Liver (tissue), 9 donors: ENCODE results near the gene ARHGAP23. TPM values are rescaled to one million over a fixed set of nuclear protein-coding genes. Genes with fewer than 3 reads are reported as not detected.

Experiments
- DNase-seq: peaks from one replicate; pipeline ENCODE4 v3.0.0-alpha.2; 2017; ENCODE audit warnings: low spot score
- H3K27ac ChIP-seq, 2 donors: one replicate each; pipeline ENCODE4 v1.7.0; 2013; ENCODE audit warnings: inconsistent platforms in 2 of 2, low read length in 2 of 2, control low read depth in 1 of 2, low read depth in 1 of 2, mild to moderate bottlenecking in 1 of 2
- H3K27me3 ChIP-seq, 4 donors: one replicate each; pipeline versions ENCODE4 v1.6.1 to v1.7.0; 2013; ENCODE audit warnings: low read length in 3 of 4, inconsistent platforms in 1 of 4, mild to moderate bottlenecking in 1 of 4, moderate library complexity in 1 of 4; ENCODE audit not compliant: control insufficient read depth in 4 of 4, insufficient read depth in 4 of 4
- H3K36me3 ChIP-seq, 4 donors: one replicate each; pipeline versions ENCODE4 v1.6.1 to v1.7.0; 2013; ENCODE audit warnings: low read length in 3 of 4, mild to moderate bottlenecking in 3 of 4, low read depth in 1 of 4, moderate library complexity in 1 of 4; ENCODE audit not compliant: control insufficient read depth in 4 of 4, insufficient read depth in 3 of 4
- H3K4me1 ChIP-seq, 4 donors: one replicate each; pipeline versions ENCODE4 v1.6.1 to v1.7.0; 2013; ENCODE audit warnings: low read length in 3 of 4, mild to moderate bottlenecking in 3 of 4, moderate library complexity in 1 of 4; ENCODE audit not compliant: control insufficient read depth in 4 of 4, insufficient read depth in 4 of 4
- H3K4me3 ChIP-seq, 3 donors: one replicate each; pipeline versions ENCODE4 v1.6.1 to v1.7.0; 2013; ENCODE audit warnings: low read length in 3 of 3, control low read depth in 1 of 3, low read depth in 1 of 3, mild to moderate bottlenecking in 1 of 3
- H3K9ac ChIP-seq, 2 donors: one replicate each; pipeline ENCODE4 v1.7.0; 2013; ENCODE audit warnings: low read length in 2 of 2, mild to moderate bottlenecking in 2 of 2, moderate library complexity in 2 of 2, control low read depth in 1 of 2, low read depth in 1 of 2
- H3K9me3 ChIP-seq, 4 donors: one replicate each; pipeline versions ENCODE4 v1.6.1 to v1.7.0; 2013; ENCODE audit warnings: low read length in 3 of 4; ENCODE audit not compliant: control insufficient read depth in 4 of 4
- FOXA2 ChIP-seq: IDR thresholded peaks from 2 replicates; pipeline ENCODE4 v1.6.1; 2016; ENCODE audit warnings: antibody characterized with exemption
- GABPA ChIP-seq, 2 donors: IDR thresholded peaks in 1 of 2; conservative IDR thresholded peaks in 1 of 2; 2 replicates each; pipeline ENCODE4 v1.6.1; 2016; ENCODE audit warnings: antibody characterized with exemption in 2 of 2, mild to moderate bottlenecking in 1 of 2, moderate library complexity in 1 of 2
- HNF4A ChIP-seq, 2 donors: conservative IDR thresholded peaks; 2 replicates each; pipeline ENCODE4 v1.6.1; 2016; ENCODE audit warnings: antibody characterized with exemption in 2 of 2, mild to moderate bottlenecking in 2 of 2
- JUND ChIP-seq, 2 donors: IDR thresholded peaks; 2 replicates each; pipeline ENCODE4 v1.6.1; 2016; ENCODE audit warnings: antibody characterized with exemption in 2 of 2
- NR2F2 ChIP-seq: IDR thresholded peaks from 2 replicates; pipeline ENCODE4 v1.6.1; 2016; ENCODE audit warnings: antibody characterized with exemption
- RAD21 ChIP-seq, 2 donors: IDR thresholded peaks; 2 replicates each; pipeline ENCODE4 v1.6.1; 2016; ENCODE audit warnings: antibody characterized with exemption in 2 of 2, mild to moderate bottlenecking in 2 of 2
- RXRA ChIP-seq, 2 donors: IDR thresholded peaks; 2 replicates each; pipeline ENCODE4 v1.6.1; 2017 to 2018; ENCODE audit warnings: antibody characterized with exemption in 2 of 2, mild to moderate bottlenecking in 1 of 2
- TAF1 ChIP-seq: conservative IDR thresholded peaks from 2 replicates; pipeline ENCODE4 v1.6.1; 2016; ENCODE audit warnings: antibody characterized with exemption, mild to moderate bottlenecking
- YY1 ChIP-seq: IDR thresholded peaks from 2 replicates; pipeline ENCODE4 v1.6.1; 2016; ENCODE audit warnings: antibody characterized with exemption, mild to moderate bottlenecking
- WGBS: extraction: QIAGEN DNeasy Blood & Tissue Kit; methylation state at CpG from one replicate; pipeline ENCODE4 v1.1.7; 2013; 5-methylcytosine and 5-hydroxymethylcytosine counted together
- polyA plus RNA-seq, 2 donors: library from polyadenylated mRNA; stranded (reverse) in 1 of 2; unstranded in 1 of 2; fragments of 200-250 nt in 1 of 2; fragments of >200 nt in 1 of 2; fragmentation: Nextera tagmentation in 1 of 2; extraction: Ambion mirVana in 1 of 2; gene quantifications; one replicate each; pipeline versions ENCODE4 v1.2.1 to v1.2.3, GENCODE V29; 2013 to 2015
- total RNA-seq, 2 donors: library from RNA; depleted of rRNA; stranded (reverse); fragments of >200 nt; gene quantifications; one replicate each; pipeline ENCODE4 v1.2.3, GENCODE V29; 2014
- TF ChIP-seq, protein P1 (sequence below): fragments of 150-350 bp; IDR thresholded peaks from 2 replicates; pipeline ENCODE4 v1.5.1; 2017; ENCODE audit warnings: improper control_type of control experiment, low read depth, low read length; ENCODE audit not compliant: missing input control
- TF ChIP-seq, protein P2 (sequence below): IDR thresholded peaks from 2 replicates; pipeline ENCODE4 v1.6.1; 2016; ENCODE audit warnings: antibody characterized with exemption
- TF ChIP-seq, protein P3 (sequence below): IDR thresholded peaks from 2 replicates; pipeline ENCODE4 v1.6.1; 2016; ENCODE audit warnings: antibody characterized with exemption
- TF ChIP-seq, protein P4 (sequence below): IDR thresholded peaks from 2 replicates; pipeline ENCODE4 v1.6.1; 2016; ENCODE audit warnings: antibody characterized with exemption, mild to moderate bottlenecking
- donor health status: healthy.
- donor health status: healthy.
- donor health status: healthy.
- donor health status: healthy.
- donor health status: healthy.

The ARHGAP23 gene, protein sequence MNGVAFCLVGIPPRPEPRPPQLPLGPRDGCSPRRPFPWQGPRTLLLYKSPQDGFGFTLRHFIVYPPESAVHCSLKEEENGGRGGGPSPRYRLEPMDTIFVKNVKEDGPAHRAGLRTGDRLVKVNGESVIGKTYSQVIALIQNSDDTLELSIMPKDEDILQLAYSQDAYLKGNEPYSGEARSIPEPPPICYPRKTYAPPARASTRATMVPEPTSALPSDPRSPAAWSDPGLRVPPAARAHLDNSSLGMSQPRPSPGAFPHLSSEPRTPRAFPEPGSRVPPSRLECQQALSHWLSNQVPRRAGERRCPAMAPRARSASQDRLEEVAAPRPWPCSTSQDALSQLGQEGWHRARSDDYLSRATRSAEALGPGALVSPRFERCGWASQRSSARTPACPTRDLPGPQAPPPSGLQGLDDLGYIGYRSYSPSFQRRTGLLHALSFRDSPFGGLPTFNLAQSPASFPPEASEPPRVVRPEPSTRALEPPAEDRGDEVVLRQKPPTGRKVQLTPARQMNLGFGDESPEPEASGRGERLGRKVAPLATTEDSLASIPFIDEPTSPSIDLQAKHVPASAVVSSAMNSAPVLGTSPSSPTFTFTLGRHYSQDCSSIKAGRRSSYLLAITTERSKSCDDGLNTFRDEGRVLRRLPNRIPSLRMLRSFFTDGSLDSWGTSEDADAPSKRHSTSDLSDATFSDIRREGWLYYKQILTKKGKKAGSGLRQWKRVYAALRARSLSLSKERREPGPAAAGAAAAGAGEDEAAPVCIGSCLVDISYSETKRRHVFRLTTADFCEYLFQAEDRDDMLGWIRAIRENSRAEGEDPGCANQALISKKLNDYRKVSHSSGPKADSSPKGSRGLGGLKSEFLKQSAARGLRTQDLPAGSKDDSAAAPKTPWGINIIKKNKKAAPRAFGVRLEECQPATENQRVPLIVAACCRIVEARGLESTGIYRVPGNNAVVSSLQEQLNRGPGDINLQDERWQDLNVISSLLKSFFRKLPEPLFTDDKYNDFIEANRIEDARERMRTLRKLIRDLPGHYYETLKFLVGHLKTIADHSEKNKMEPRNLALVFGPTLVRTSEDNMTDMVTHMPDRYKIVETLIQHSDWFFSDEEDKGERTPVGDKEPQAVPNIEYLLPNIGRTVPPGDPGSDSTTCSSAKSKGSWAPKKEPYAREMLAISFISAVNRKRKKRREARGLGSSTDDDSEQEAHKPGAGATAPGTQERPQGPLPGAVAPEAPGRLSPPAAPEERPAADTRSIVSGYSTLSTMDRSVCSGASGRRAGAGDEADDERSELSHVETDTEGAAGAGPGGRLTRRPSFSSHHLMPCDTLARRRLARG (N-terminal part only)
- total RNA-seq (10 to 100 TPM in 1 of 2 donors, 1 to 10 TPM in 1; 6.4 to 31.8 TPM), polyA plus RNA-seq (1 to 10 TPM in 1 of 2 donors, under 1 TPM in 1; 0.28 to 2.7 TPM)

DNA sequence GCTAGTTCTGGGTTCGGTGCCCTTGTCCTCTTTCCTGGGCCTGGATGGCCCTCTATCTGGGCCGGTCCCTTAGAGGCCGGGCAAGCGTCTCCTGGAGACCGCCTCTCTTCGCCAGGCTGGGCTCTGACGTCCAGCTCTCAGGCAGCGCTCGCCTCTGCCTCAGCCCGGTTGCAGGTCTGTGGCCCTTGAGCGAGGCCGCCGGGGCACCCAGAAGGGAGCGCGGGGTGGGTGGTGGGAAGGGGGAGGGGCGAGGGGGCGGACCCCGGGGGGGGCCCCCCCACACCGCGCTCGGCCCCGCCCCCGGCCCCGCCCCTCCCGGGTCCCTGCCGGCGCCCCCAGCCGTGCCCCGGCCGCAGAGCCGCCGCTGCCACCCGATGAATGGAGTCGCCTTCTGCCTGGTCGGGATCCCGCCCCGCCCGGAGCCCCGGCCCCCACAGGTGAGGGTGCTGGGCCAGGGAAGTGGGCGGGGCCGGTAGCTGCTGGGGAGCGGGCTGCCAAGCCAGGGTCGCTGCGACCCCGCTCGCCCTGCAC is at the start of gene ARHGAP23:
Gene ARHGAP23, plus strand, starts transcription at position 353 of the 531 bp plus-strand sequence. Its CDS starts 22 bp downstream, at position 375.
- WGBS = under 1% methylated on average over 46 of the region's 46 CpGs
- Histone ChIP-seq H3K36me3 (no peaks in the 10 kb centered on the region), H3K4me1 (peaks cover 6 to 11% (median 7%) of the 10 kb centered on the region in 4 donors), H3K4me3 (peak within 1 kb of the TSS; percentile 54 to 73 (median 69)), H3K27ac (peak within 1 kb of the TSS; percentile 72 to 76), H3K9me3 (no peaks in the 10 kb centered on the region), H3K27me3 (peaks cover 0 to 2% (median 0%) of the 10 kb centered on the region in 4 donors), H3K9ac (peak within 1 kb of the TSS; percentile 45 to 59)
- DNase-seq = no peak
- TF ChIP-seq GABPA (IDR thresholded peaks at IDR 0.05 in 1 of 2, conservative IDR thresholded peaks at IDR 0.05 in 1 of 2) (no peak), FOXA2 (no peak), YY1 (no peak), HNF4A (conservative IDR thresholded peaks at IDR 0.05) (no peak), NR2F2 (no peak), RXRA (IDR thresholded peaks at IDR 0.05) (no peak), TAF1 (no peak), RAD21 (IDR thresholded peaks at IDR 0.05) (no peak), JUND (IDR thresholded peaks at IDR 0.05) (no peak)
- TF ChIP-seq, protein P1, sequence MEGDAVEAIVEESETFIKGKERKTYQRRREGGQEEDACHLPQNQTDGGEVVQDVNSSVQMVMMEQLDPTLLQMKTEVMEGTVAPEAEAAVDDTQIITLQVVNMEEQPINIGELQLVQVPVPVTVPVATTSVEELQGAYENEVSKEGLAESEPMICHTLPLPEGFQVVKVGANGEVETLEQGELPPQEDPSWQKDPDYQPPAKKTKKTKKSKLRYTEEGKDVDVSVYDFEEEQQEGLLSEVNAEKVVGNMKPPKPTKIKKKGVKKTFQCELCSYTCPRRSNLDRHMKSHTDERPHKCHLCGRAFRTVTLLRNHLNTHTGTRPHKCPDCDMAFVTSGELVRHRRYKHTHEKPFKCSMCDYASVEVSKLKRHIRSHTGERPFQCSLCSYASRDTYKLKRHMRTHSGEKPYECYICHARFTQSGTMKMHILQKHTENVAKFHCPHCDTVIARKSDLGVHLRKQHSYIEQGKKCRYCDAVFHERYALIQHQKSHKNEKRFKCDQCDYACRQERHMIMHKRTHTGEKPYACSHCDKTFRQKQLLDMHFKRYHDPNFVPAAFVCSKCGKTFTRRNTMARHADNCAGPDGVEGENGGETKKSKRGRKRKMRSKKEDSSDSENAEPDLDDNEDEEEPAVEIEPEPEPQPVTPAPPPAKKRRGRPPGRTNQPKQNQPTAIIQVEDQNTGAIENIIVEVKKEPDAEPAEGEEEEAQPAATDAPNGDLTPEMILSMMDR = no peak
- TF ChIP-seq, protein P2, sequence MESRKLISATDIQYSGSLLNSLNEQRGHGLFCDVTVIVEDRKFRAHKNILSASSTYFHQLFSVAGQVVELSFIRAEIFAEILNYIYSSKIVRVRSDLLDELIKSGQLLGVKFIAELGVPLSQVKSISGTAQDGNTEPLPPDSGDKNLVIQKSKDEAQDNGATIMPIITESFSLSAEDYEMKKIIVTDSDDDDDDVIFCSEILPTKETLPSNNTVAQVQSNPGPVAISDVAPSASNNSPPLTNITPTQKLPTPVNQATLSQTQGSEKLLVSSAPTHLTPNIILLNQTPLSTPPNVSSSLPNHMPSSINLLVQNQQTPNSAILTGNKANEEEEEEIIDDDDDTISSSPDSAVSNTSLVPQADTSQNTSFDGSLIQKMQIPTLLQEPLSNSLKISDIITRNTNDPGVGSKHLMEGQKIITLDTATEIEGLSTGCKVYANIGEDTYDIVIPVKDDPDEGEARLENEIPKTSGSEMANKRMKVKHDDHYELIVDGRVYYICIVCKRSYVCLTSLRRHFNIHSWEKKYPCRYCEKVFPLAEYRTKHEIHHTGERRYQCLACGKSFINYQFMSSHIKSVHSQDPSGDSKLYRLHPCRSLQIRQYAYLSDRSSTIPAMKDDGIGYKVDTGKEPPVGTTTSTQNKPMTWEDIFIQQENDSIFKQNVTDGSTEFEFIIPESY = no peak
- TF ChIP-seq, protein P3, sequence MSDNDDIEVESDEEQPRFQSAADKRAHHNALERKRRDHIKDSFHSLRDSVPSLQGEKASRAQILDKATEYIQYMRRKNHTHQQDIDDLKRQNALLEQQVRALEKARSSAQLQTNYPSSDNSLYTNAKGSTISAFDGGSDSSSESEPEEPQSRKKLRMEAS = no peak
- TF ChIP-seq, protein P4, sequence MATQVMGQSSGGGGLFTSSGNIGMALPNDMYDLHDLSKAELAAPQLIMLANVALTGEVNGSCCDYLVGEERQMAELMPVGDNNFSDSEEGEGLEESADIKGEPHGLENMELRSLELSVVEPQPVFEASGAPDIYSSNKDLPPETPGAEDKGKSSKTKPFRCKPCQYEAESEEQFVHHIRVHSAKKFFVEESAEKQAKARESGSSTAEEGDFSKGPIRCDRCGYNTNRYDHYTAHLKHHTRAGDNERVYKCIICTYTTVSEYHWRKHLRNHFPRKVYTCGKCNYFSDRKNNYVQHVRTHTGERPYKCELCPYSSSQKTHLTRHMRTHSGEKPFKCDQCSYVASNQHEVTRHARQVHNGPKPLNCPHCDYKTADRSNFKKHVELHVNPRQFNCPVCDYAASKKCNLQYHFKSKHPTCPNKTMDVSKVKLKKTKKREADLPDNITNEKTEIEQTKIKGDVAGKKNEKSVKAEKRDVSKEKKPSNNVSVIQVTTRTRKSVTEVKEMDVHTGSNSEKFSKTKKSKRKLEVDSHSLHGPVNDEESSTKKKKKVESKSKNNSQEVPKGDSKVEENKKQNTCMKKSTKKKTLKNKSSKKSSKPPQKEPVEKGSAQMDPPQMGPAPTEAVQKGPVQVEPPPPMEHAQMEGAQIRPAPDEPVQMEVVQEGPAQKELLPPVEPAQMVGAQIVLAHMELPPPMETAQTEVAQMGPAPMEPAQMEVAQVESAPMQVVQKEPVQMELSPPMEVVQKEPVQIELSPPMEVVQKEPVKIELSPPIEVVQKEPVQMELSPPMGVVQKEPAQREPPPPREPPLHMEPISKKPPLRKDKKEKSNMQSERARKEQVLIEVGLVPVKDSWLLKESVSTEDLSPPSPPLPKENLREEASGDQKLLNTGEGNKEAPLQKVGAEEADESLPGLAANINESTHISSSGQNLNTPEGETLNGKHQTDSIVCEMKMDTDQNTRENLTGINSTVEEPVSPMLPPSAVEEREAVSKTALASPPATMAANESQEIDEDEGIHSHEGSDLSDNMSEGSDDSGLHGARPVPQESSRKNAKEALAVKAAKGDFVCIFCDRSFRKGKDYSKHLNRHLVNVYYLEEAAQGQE = no peak
